IMR-90 (cell line): ENCODE measurements around the gene B3GLCT. TPM values are rescaled to one million over a fixed set of nuclear protein-coding genes. Genes with fewer than 3 reads are reported as not detected.

Source experiments
- ATAC-seq: fragments of 200-7000 bp; cut with Tn5 transposase; 2 replicates; pipeline ENCODE4 v1.9.1; 2020; ENCODE audit warnings: low read depth, mild to moderate bottlenecking, moderate library complexity
- BruUV-seq: library from RNA; stranded (reverse); fragments of 400-500 nt; replicated peaks from 2 replicates; lab custom pipeline; 2021; lab: Mats Ljungman, UMichigan
- CTCF ChIA-PET: fragments of 300-600 bp; formaldehyde crosslinking; extraction: SDS; loops from one replicate; lab custom pipeline; 2021; ENCODE audit warnings: antibody characterized with exemption; lab: Yijun Ruan, JAX
- POLR2A ChIA-PET: fragments of 300-600 bp; sonication (Branson Sonifier 250); formaldehyde crosslinking; loops from one replicate; lab custom pipeline; 2022; ENCODE audit warnings: antibody characterized with exemption; ENCODE audit not compliant: unreplicated experiment; lab: Charles Lee
- DNase-seq: peaks from one replicate; pipeline ENCODE4 v3.0.0; 2013
- H2AFZ ChIP-seq: replicated peaks from 2 replicates; pipeline ENCODE3; 2013; ENCODE audit warnings: low read length, mild to moderate bottlenecking; ENCODE audit not compliant: poor library complexity
- H2AK5ac ChIP-seq: 2 replicates; pipeline ENCODE4 v1.6.1; 2013; ENCODE audit warnings: low read depth, low read length, inconsistent platforms
- H2AK9ac ChIP-seq: replicated peaks from 2 replicates; pipeline ENCODE3; 2013; ENCODE audit warnings: mild to moderate bottlenecking, low read depth, low read length, moderate library complexity; ENCODE audit not compliant: poor library complexity
- H2BK120ac ChIP-seq: 2 replicates; pipeline ENCODE4 v1.6.1; 2013; ENCODE audit warnings: low read depth, low read length, inconsistent platforms
- H2BK15ac ChIP-seq: 3 replicates; pipeline ENCODE4 v1.6.1; 2013; ENCODE audit warnings: low read depth, low read length, inconsistent platforms
- H2BK20ac ChIP-seq: 2 replicates; pipeline ENCODE4 v1.6.1; 2013; ENCODE audit warnings: low read depth, mild to moderate bottlenecking, inconsistent platforms, low read length, moderate library complexity
- H2BK5ac ChIP-seq: 2 replicates; pipeline ENCODE4 v1.6.1; 2013; ENCODE audit warnings: mild to moderate bottlenecking, low read depth, low read length, inconsistent platforms; ENCODE audit not compliant: poor library complexity, severe bottlenecking
- H3K14ac ChIP-seq: replicated peaks from 2 replicates; pipeline ENCODE4 v1.6.1; 2013; ENCODE audit warnings: low read depth, low read length, inconsistent platforms
- H3K18ac ChIP-seq: 2 replicates; pipeline ENCODE4 v1.6.1; 2013; ENCODE audit warnings: low read depth, low read length, control low read depth
- H3K23ac ChIP-seq: 2 replicates; pipeline ENCODE4 v1.6.1; 2013; ENCODE audit warnings: low read depth, low read length, inconsistent platforms
- H3K27ac ChIP-seq: 2 replicates; pipeline ENCODE4 v1.5.1; 2013; ENCODE audit warnings: mild to moderate bottlenecking, control low read depth, low read length; ENCODE audit not compliant: insufficient read depth
- H3K27me3 ChIP-seq: 2 replicates; pipeline ENCODE4 v1.6.1; 2013; ENCODE audit warnings: low read length; ENCODE audit not compliant: control insufficient read depth, insufficient read depth
- H3K36me3 ChIP-seq: 2 replicates; pipeline ENCODE4 v1.6.1; 2013; ENCODE audit warnings: low read length, mixed read lengths; ENCODE audit not compliant: control insufficient read depth, insufficient read depth
- H3K4ac ChIP-seq: 2 replicates; pipeline ENCODE4 v1.6.1; 2013; ENCODE audit warnings: low read depth, low read length, inconsistent platforms
- H3K4me1 ChIP-seq: 2 replicates; pipeline ENCODE4 v1.6.1; 2013; ENCODE audit warnings: low read length, mixed read lengths; ENCODE audit not compliant: control insufficient read depth, insufficient read depth
- H3K4me2 ChIP-seq: 2 replicates; pipeline ENCODE4 v1.6.1; 2013; ENCODE audit warnings: low read depth, mild to moderate bottlenecking, control low read depth, low read length, moderate library complexity
- H3K4me3 ChIP-seq: 2 replicates; pipeline ENCODE4 v1.5.1; 2013; ENCODE audit warnings: low read depth, mild to moderate bottlenecking, control low read depth, low read length, moderate library complexity; ENCODE audit not compliant: insufficient read depth
- H3K56ac ChIP-seq: 2 replicates; pipeline ENCODE4 v1.6.1; 2013; ENCODE audit warnings: low read length, inconsistent platforms; ENCODE audit not compliant: insufficient read depth; ENCODE audit errors: extremely low read depth
- H3K79me1 ChIP-seq, 2 experiments: 2 replicates each; pipeline ENCODE4 v1.6.1; 2013; ENCODE audit warnings: low read length in 2 of 2, inconsistent platforms in 1 of 2, low read depth in 1 of 2
- H3K9ac ChIP-seq: 2 replicates; pipeline ENCODE4 v1.6.1; 2013; ENCODE audit warnings: low read depth, low read length, control low read depth
- H3K9me1 ChIP-seq: 2 replicates; pipeline ENCODE4 v1.6.1; 2013; ENCODE audit warnings: low read length, inconsistent platforms; ENCODE audit not compliant: insufficient read depth
- H3K9me3 ChIP-seq: 2 replicates; pipeline ENCODE4 v1.6.1; 2013; ENCODE audit warnings: low read length; ENCODE audit not compliant: control insufficient read depth, insufficient read depth
- H4K20me1 ChIP-seq: 2 replicates; pipeline ENCODE4 v1.6.1; 2013; ENCODE audit warnings: low read length, inconsistent platforms; ENCODE audit not compliant: insufficient read depth
- H4K5ac ChIP-seq: 2 replicates; pipeline ENCODE4 v1.6.1; 2013; ENCODE audit warnings: mild to moderate bottlenecking, low read depth, low read length, control low read depth
- H4K8ac ChIP-seq, 2 experiments: 2 replicates each; pipeline ENCODE4 v1.6.1; 2013; ENCODE audit warnings: low read depth in 2 of 2, low read length in 2 of 2, control low read depth in 1 of 2, inconsistent platforms in 1 of 2
- H4K91ac ChIP-seq: 2 replicates; pipeline ENCODE4 v1.6.1; 2013; ENCODE audit warnings: low read depth, low read length, inconsistent platforms; ENCODE audit not compliant: insufficient read depth
- CEBPB ChIP-seq: IDR thresholded peaks from 2 replicates; pipeline ENCODE4 v1.6.1; 2012; ENCODE audit warnings: low read depth, low read length, improper control_type of control experiment
- FOS ChIP-seq: fragments of 150-350 bp; IDR thresholded peaks from 2 replicates; pipeline ENCODE4 v1.6.1; 2016; ENCODE audit warnings: low read depth, low read length
- NFE2L2 ChIP-seq: fragments of 150-350 bp; IDR thresholded peaks from 2 replicates; pipeline ENCODE4 v1.6.1; 2016; ENCODE audit warnings: low read depth, mild to moderate bottlenecking, low read length
- POLR2A ChIP-seq: IDR thresholded peaks from 2 replicates; pipeline ENCODE4 v1.6.1; 2012; ENCODE audit warnings: mild to moderate bottlenecking, low read depth, low read length
- RAD21 ChIP-seq: IDR thresholded peaks from 2 replicates; pipeline ENCODE4 v1.6.1; 2012; ENCODE audit warnings: low read length, improper control_type of control experiment
- RCOR1 ChIP-seq: IDR thresholded peaks from 2 replicates; pipeline ENCODE4 v1.6.1; 2012; ENCODE audit warnings: mild to moderate bottlenecking, low read length, improper control_type of control experiment; ENCODE audit not compliant: insufficient replicate concordance
- USF2 ChIP-seq: fragments of 150-350 bp; IDR thresholded peaks from 2 replicates; pipeline ENCODE4 v1.6.1; 2017; ENCODE audit warnings: mild to moderate bottlenecking, antibody characterized with exemption, low read length, low read depth
- WGBS, 2 experiments: methylation state at CpG; one replicate each; pipeline versions ENCODE4 v1.1.5 to v1.1.7; 2013; ENCODE audit warnings: missing lambda C conversion rate in 2 of 2; ENCODE audit not compliant: insufficient read length in 1 of 2; ENCODE audit errors: extremely low coverage in 2 of 2; 5-methylcytosine and 5-hydroxymethylcytosine counted together
- dilution Hi-C: fragments of 300-500 bp; cut with HindIII; formaldehyde crosslinking; loops from one replicate; pipeline ENCODE4 v1.14.3; 2018; ENCODE audit warnings: low sequenced_read_pairs; ENCODE audit not compliant: unreplicated experiment
- in situ Hi-C: fragments of 300-500 bp; cut with MboI; formaldehyde crosslinking; loops from 3 replicates; pipeline ENCODE4 v1.14.3; 2019; ENCODE audit warnings: low sequenced_read_pairs, inconsistent platforms, mixed read lengths
- intact Hi-C: fragments of 100-400 bp; cut with micrococcal nuclease; formaldehyde crosslinking; loops from 2 replicates; pipeline ENCODE4 v1.10.0; 2022
- polyA plus RNA-seq, 3 experiments: library from polyadenylated mRNA; depleted of rRNA; stranded (reverse); fragments of >200 nt; gene quantifications; 2 replicates each; pipeline ENCODE4 v1.2.3, GENCODE V29; 2012; ENCODE audit warnings: low replicate concordance in 1 of 3
- total RNA-seq: library from RNA; depleted of rRNA; stranded (reverse); fragments of >200 nt; gene quantifications from 2 replicates; pipeline ENCODE4 v1.2.3, GENCODE V29; 2012
- TF ChIP-seq, protein P1 (sequence below): fragments of 150-350 bp; IDR thresholded peaks from 2 replicates; pipeline ENCODE4 v1.6.1; 2016; ENCODE audit warnings: low read depth, mild to moderate bottlenecking, low read length, moderate library complexity, borderline replicate concordance

B3GLCT gene
- total and polyA plus RNA-seq, 2 of the 4 experiments (the other 2 are of a cell fraction) = 2.0 to 4.5 TPM

DNA sequence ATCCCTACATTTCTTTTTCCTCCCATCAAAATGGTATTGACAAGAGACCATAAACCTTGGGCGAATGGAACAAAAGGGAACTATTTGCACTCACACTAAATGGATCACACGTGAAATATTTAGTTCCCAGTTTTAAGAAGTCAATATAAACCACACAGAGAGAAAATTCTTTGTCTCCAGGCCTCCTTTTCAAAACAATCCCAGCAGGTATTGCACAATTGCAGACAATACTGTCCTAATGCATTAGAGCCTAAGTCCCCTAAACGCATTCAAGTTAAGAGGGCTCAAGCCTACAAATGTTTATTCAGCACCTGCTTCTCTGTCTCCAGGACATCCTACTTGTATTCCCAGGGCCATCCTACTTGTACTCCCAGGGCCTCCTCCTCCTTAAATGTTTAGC lies 1.3 kb upstream of the B3GLCT start:
- TF ChIP-seq RCOR1 = no peak
- TF ChIP-seq NFE2L2 = no peak
- no peak for TF ChIP-seq RAD21
- no peak for TF ChIP-seq POLR2A
- no peak for TF ChIP-seq FOS
- TF ChIP-seq, protein P1, sequence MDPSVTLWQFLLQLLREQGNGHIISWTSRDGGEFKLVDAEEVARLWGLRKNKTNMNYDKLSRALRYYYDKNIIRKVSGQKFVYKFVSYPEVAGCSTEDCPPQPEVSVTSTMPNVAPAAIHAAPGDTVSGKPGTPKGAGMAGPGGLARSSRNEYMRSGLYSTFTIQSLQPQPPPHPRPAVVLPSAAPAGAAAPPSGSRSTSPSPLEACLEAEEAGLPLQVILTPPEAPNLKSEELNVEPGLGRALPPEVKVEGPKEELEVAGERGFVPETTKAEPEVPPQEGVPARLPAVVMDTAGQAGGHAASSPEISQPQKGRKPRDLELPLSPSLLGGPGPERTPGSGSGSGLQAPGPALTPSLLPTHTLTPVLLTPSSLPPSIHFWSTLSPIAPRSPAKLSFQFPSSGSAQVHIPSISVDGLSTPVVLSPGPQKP = no peak
- no peak for TF ChIP-seq USF2
- peak; percentile 66 for TF ChIP-seq CEBPB
- H3K4ac ChIP-seq = no peak overlapping the region

More for the DNA sequence above, 1.3 kb upstream of the B3GLCT start:
- H3K4me3 ChIP-seq = no peak overlapping the region
- intact Hi-C loops = no loop called here
- CTCF ChIA-PET = no interaction called here
- H3K18ac ChIP-seq = no peak overlapping the region
- no peak overlapping the region for H3K9ac ChIP-seq
- H3K9me3 ChIP-seq = no peaks in the 10 kb centered on the region
- no peak overlapping the region for H3K14ac ChIP-seq
- H3K79me1 ChIP-seq = peaks cover 7 to 22% of the 10 kb centered on the region in 2 experiments
- no peaks in the 10 kb centered on the region for H4K20me1 ChIP-seq
- no peak overlapping the region for H3K4me2 ChIP-seq
- DNase-seq = no peak
- no CpG with 5 or more reads among the region's 3 CpGs for WGBS, 2 experiments
- POLR2A ChIA-PET = no interaction called here
- H2BK15ac ChIP-seq = no peak overlapping the region
- H3K27me3 ChIP-seq = no peaks in the 10 kb centered on the region
- dilution Hi-C loops = no loop called here
- in situ Hi-C loops = no loop called here
- no peak overlapping the region for H3K56ac ChIP-seq
- no peaks in the 10 kb centered on the region for H3K36me3 ChIP-seq
- no peak overlapping the region for H4K8ac ChIP-seq
- no peak overlapping the region for H4K5ac ChIP-seq
- H4K91ac ChIP-seq = no peak overlapping the region
- no peak overlapping the region for H3K23ac ChIP-seq
- no peak overlapping the region for H2BK120ac ChIP-seq
- no peak overlapping the region for H2BK5ac ChIP-seq
- no peak overlapping the region for H2AK9ac ChIP-seq
- no peak overlapping the region for H2AK5ac ChIP-seq
- no peak overlapping the region for H3K27ac ChIP-seq
- BruUV-seq = no TSS peak
- H3K9me1 ChIP-seq = peaks cover 9% of the 10 kb centered on the region; the same call in 1 of the 2 replicates
- H2AFZ ChIP-seq = no peak overlapping the region
- peaks cover 5% of the 10 kb centered on the region; the same call in 1 of the 2 replicates for H3K4me1 ChIP-seq
- no peak overlapping the region for H2BK20ac ChIP-seq
- ATAC-seq = no peak
